Natural killer cell (primary cell): ENCODE measurements around the gene TTC9C. TPM values are rescaled to one million over a fixed set of nuclear protein-coding genes. Genes with fewer than 3 reads are reported as not detected.
A peak's percentile ranks its signal among the peaks of the same experiment; 100 is the strongest.

Experiments used
- ATAC-seq, 3 donors: fragments of 150-1000 bp in 2 of 3; fragments of 200-7000 bp in 1 of 3; cut with Tn5 transposase; 1 replicate in 1 of 3; 2 replicates in 2 of 3; pipeline ENCODE4 v1.10.0; 2021; ENCODE audit warnings: mild to moderate bottlenecking in 2 of 3, moderate library complexity in 2 of 3
- DNase-seq, 2 donors: peaks; one replicate each; pipeline versions ENCODE4 v3.0.0 to v3.0.0-alpha.2; 2013 to 2021; ENCODE audit warnings: mixed read lengths in 1 of 2
- H3K27ac ChIP-seq: one replicate; pipeline ENCODE4 v1.5.1; 2013; ENCODE audit warnings: mild to moderate bottlenecking, low read length
- H3K27me3 ChIP-seq: one replicate; pipeline ENCODE4 v1.6.1; 2013; ENCODE audit warnings: low read length; ENCODE audit not compliant: control insufficient read depth, insufficient read depth
- H3K36me3 ChIP-seq: one replicate; pipeline ENCODE4 v1.6.1; 2013; ENCODE audit warnings: low read length; ENCODE audit not compliant: control insufficient read depth, insufficient read depth
- H3K4me1 ChIP-seq: one replicate; pipeline ENCODE4 v1.6.1; 2013; ENCODE audit warnings: low read length; ENCODE audit not compliant: control insufficient read depth, insufficient read depth
- H3K4me3 ChIP-seq: one replicate; pipeline ENCODE4 v1.5.1; 2013; ENCODE audit warnings: low read length
- H3K9me3 ChIP-seq: one replicate; pipeline ENCODE4 v1.6.1; 2013; ENCODE audit warnings: low read length; ENCODE audit not compliant: control insufficient read depth, insufficient read depth
- H3K27ac Mint-ChIP-seq, 2 donors: one replicate each; pipeline ENCODE4 v1.8.0; 2022; ENCODE audit warnings: mild to moderate bottlenecking in 2 of 2, mixed read lengths in 2 of 2, moderate library complexity in 1 of 2
- H3K27me3 Mint-ChIP-seq, 2 donors: one replicate each; pipeline ENCODE4 v1.8.0; 2022; ENCODE audit warnings: low read depth in 2 of 2, mixed read lengths in 2 of 2
- H3K36me3 Mint-ChIP-seq: one replicate; pipeline ENCODE4 v1.8.0; 2022; ENCODE audit warnings: mixed read lengths
- H3K4me1 Mint-ChIP-seq, 2 donors: one replicate each; pipeline ENCODE4 v1.8.0; 2022; ENCODE audit warnings: mixed read lengths in 2 of 2
- H3K4me3 Mint-ChIP-seq: one replicate; pipeline ENCODE4 v1.8.0; 2022; ENCODE audit warnings: mild to moderate bottlenecking, moderate library complexity, mixed read lengths
- H3K9me3 Mint-ChIP-seq, 2 donors: one replicate each; pipeline ENCODE4 v1.8.0; 2022; ENCODE audit warnings: mixed read lengths in 2 of 2
- WGBS: methylation state at CpG from one replicate; pipeline ENCODE4 v1.1.7; 2013; ENCODE audit warnings: missing lambda C conversion rate; ENCODE audit not compliant: insufficient coverage; 5-methylcytosine and 5-hydroxymethylcytosine counted together
- intact Hi-C: fragments of 100-400 bp; cut with micrococcal nuclease; formaldehyde crosslinking; loops from one replicate; pipeline ENCODE4 v1.14.2; 2022
- total RNA-seq, 4 donors: library from RNA; stranded (reverse); fragments of 120-200 nt in 1 of 4; gene quantifications; one replicate each; pipeline versions ENCODE4 v1.2.3 to v1.2.4, GENCODE V29; 2013 to 2022
- TF ChIP-seq, protein P1 (sequence below): fragments of 200-600 bp; IDR thresholded peaks from one replicate; pipeline ENCODE4 v1.8.0; 2022; ENCODE audit warnings: antibody characterized with exemption

The TTC9C gene
- total RNA-seq, 3 donors from 2014 or later (not counting 1 experiment from before 2014, with no cell fraction given): 18.3 to 27.2 (median 23.2) TPM

GRCh38 chr11:62786318-62787004, 58.2 kb downstream of the TTC9C start:
- peaks cover 29 to 42% of the 10 kb centered on the region in 2 donors for H3K4me1 Mint-ChIP-seq
- Histone ChIP-seq H3K9me3 (no peaks in the 10 kb centered on the region), H3K36me3 (peaks cover 13% of the 10 kb centered on the region), H3K4me1 (peaks cover 39% of the 10 kb centered on the region), H3K27ac (peak overlapping the region; percentile 91), H3K27me3 (no peaks in the 10 kb centered on the region), H3K4me3 (peak overlapping the region; percentile 99)
- 2% methylated on average over 51 of the region's 51 CpGs for WGBS
- no peaks in the 10 kb centered on the region for H3K27me3 Mint-ChIP-seq
- peak overlapping the region; percentile 94 to 96 for H3K27ac Mint-ChIP-seq
- intact Hi-C loops: loop anchor here (1.0 to 2.0 kb wide), 6 partner anchors 15 to 362 kb away; partner anchors contain the start of genes TAF6L and ZBTB3
- H3K36me3 Mint-ChIP-seq: no peaks in the 10 kb centered on the region
- peak; percentile 89 to 92 for DNase-seq
- peak overlapping the region; percentile 89 for H3K4me3 Mint-ChIP-seq
- ATAC-seq: peak; percentile 69 to 84 (median 70)
- H3K9me3 Mint-ChIP-seq: no peaks in the 10 kb centered on the region
- TF ChIP-seq, protein P1, sequence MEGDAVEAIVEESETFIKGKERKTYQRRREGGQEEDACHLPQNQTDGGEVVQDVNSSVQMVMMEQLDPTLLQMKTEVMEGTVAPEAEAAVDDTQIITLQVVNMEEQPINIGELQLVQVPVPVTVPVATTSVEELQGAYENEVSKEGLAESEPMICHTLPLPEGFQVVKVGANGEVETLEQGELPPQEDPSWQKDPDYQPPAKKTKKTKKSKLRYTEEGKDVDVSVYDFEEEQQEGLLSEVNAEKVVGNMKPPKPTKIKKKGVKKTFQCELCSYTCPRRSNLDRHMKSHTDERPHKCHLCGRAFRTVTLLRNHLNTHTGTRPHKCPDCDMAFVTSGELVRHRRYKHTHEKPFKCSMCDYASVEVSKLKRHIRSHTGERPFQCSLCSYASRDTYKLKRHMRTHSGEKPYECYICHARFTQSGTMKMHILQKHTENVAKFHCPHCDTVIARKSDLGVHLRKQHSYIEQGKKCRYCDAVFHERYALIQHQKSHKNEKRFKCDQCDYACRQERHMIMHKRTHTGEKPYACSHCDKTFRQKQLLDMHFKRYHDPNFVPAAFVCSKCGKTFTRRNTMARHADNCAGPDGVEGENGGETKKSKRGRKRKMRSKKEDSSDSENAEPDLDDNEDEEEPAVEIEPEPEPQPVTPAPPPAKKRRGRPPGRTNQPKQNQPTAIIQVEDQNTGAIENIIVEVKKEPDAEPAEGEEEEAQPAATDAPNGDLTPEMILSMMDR: peak; percentile 99

DNA sequence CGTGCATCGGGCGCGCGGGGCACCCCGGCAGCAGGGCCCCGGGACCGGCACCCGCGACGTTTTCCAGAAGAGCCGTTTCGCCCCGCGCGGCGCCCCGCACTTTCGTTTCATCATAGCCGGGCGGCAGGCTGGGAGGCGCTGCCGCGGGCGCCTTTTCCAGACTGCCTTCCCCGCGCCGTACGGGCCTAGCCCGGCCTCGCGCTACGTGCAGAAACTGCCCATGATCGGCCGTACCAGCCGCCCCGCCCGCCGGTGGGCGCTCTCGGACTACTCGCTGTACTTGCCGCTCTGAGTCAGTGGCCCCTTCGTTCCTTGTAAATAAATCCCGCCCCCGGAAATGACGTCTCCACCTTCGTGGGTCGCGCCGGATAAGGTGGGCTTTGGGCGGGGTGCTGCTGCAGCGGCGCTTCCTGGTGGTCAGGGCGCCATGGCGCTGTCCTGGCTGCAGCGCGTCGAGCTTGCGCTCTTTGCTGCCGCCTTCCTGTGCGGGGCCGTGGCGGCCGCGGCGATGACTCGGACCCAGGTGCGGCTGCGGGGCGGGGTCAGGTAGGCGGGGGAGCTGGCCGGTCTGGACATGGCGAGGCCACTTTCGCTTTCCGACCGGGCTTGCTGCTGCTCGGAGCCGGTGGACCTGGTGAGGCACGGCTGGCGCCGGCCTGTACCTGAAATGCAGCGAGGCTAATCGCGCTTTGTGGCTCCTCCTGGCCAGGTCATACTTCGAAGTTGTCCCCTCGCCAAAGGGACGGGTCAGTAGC, 58.9 kb downstream of the TTC9C start, which contains the start of gene TMEM179B:
Gene TMEM179B (plus strand): TSS at position 398 of the 755 bp plus-strand sequence. CDS start 30 bp downstream, at position 428.
- H3K36me3 Mint-ChIP-seq: no peaks in the 10 kb centered on the region

More for the DNA sequence above, 58.9 kb downstream of the TTC9C start, which contains the start of gene TMEM179B:
- H3K4me1 ChIP-seq: peaks cover 44% of the 10 kb centered on the region
- peaks cover 14% of the 10 kb centered on the region for H3K36me3 ChIP-seq
- TF ChIP-seq, protein P1: peak; percentile 57
- ATAC-seq (peak; percentile 75 to 91 (median 78)), DNase-seq (peak; percentile 98 to 99)
- Mint-ChIP-seq H3K27ac (peak within 1 kb of the TSS; percentile 94 to 96), H3K27me3 (no peaks in the 10 kb centered on the region), H3K9me3 (no peaks in the 10 kb centered on the region), H3K4me3 (peak within 1 kb of the TSS; percentile 94), H3K4me1 (peaks cover 32 to 45% of the 10 kb centered on the region in 2 donors)
- no peaks in the 10 kb centered on the region for H3K9me3 ChIP-seq
- intact Hi-C loops: loop anchor here (1.0 to 2.0 kb wide), 3 partner anchors 32 to 94 kb away; partner anchors contain the start of gene ZBTB3
- under 1% methylated on average over 88 of the region's 88 CpGs for WGBS
- H3K27ac ChIP-seq: peak within 1 kb of the TSS; percentile 91
- peak within 1 kb of the TSS; percentile 99 for H3K4me3 ChIP-seq
- no peaks in the 10 kb centered on the region for H3K27me3 ChIP-seq

Other genes starting within 250 kb of the TTC9C start
- gene AHNAK, start 181.7 kb upstream of the TTC9C start, total RNA-seq: 100 to 1,000 TPM; 623 to 740 (median 677) TPM
- gene EEF1G, start 154.6 kb upstream of the TTC9C start, total RNA-seq: 100 to 1,000 TPM; 628 to 754 (median 714) TPM
- 10 to 100 TPM; 20.0 to 28.9 (median 26.2) TPM for gene TUT1, start 137.0 kb upstream of the TTC9C start, total RNA-seq
- 100 to 1,000 TPM; 254 to 305 (median 259) TPM for gene MTA2, start 126.6 kb upstream of the TTC9C start, total RNA-seq
- gene EML3, start 115.7 kb upstream of the TTC9C start, total RNA-seq: 100 to 1,000 TPM; 221 to 233 (median 232) TPM
- 1 to 10 TPM; 2.6 to 6.9 (median 3.9) TPM for gene ROM1, start 115.2 kb upstream of the TTC9C start, total RNA-seq
- gene B3GAT3, start 106.5 kb upstream of the TTC9C start, total RNA-seq: 10 to 100 TPM; 64.9 to 80.3 (median 77.9) TPM
- 100 to 1,000 TPM; 236 to 275 (median 246) TPM for gene GANAB, start 81.9 kb upstream of the TTC9C start, total RNA-seq
- gene INTS5, start 75.2 kb upstream of the TTC9C start, total RNA-seq: 10 to 100 TPM; 13.9 to 20.3 (median 14.6) TPM
- gene C11orf98, start 63.3 kb upstream of the TTC9C start, total RNA-seq: 10 to 100 TPM; 36.5 to 57.9 (median 39.1) TPM
- 10 to 100 TPM; 12.0 to 21.5 (median 13.7) TPM for gene CSKMT, start 63.2 kb upstream of the TTC9C start, total RNA-seq
- gene UQCC3, start 56.8 kb upstream of the TTC9C start, total RNA-seq: 1 to 10 TPM; 3.9 to 5.2 (median 4.0) TPM
- gene LBHD1, start 56.2 kb upstream of the TTC9C start, total RNA-seq: 10 to 100 TPM; 17.4 to 29.1 (median 20.4) TPM
- 100 to 1,000 TPM; 179 to 238 (median 238) TPM for gene UBXN1, start 49.4 kb upstream of the TTC9C start, total RNA-seq
- gene LRRN4CL, start 39.0 kb upstream of the TTC9C start, total RNA-seq: not detected
- 10 to 100 TPM; 19.7 to 22.0 (median 21.2) TPM for gene BSCL2, start 21.1 kb upstream of the TTC9C start, total RNA-seq
- gene GNG3, start 20.8 kb upstream of the TTC9C start, total RNA-seq: not detected
- 10 to 100 TPM; 58.0 to 73.1 (median 69.3) TPM for gene HNRNPUL2, start 1.0 kb upstream of the TTC9C start, total RNA-seq
- 1 to 10 TPM; 5.4 to 9.6 (median 8.8) TPM for gene ZBTB3, start 25.7 kb downstream of the TTC9C start, total RNA-seq
- gene POLR2G, start 33.1 kb downstream of the TTC9C start, total RNA-seq: 100 to 1,000 TPM; 110 to 120 (median 119) TPM
- gene TAF6L, start 42.9 kb downstream of the TTC9C start, total RNA-seq: 10 to 100 TPM; 18.4 to 20.3 (median 18.8) TPM
- gene TMEM179B, start 58.9 kb downstream of the TTC9C start, total RNA-seq: 10 to 100 TPM; 33.7 to 41.1 (median 36.3) TPM
- 10 to 100 TPM in 1 of 3 donors, 1 to 10 TPM in 2; 4.8 to 10.0 (median 5.0) TPM for gene TMEM223, start 63.5 kb downstream of the TTC9C start, total RNA-seq
- gene NXF1, start 77.0 kb downstream of the TTC9C start, total RNA-seq: 100 to 1,000 TPM; 284 to 341 (median 319) TPM
- gene STX5, start 103.6 kb downstream of the TTC9C start, total RNA-seq: 100 to 1,000 TPM; 138 to 171 (median 166) TPM
- not detected for gene TEX54, start 104.4 kb downstream of the TTC9C start, total RNA-seq
- 100 to 1,000 TPM; 151 to 173 (median 171) TPM for gene WDR74, start 111.1 kb downstream of the TTC9C start, total RNA-seq
- gene SLC3A2, start 152.4 kb downstream of the TTC9C start, total RNA-seq: 100 to 1,000 TPM; 200 to 235 (median 207) TPM
- gene CHRM1, start 192.9 kb downstream of the TTC9C start, total RNA-seq: not detected